K562 (cell line): ENCODE data around the gene PRSS56. TPM values are rescaled to one million over a fixed set of nuclear protein-coding genes. Genes with fewer than 3 reads are reported as not detected.

ENCODE experiments used
- ATAC-seq: fragments of 200-7000 bp; cut with Tn5 transposase; 3 replicates; pipeline ENCODE4 v1.9.1; 2020; ENCODE audit warnings: moderate library complexity
- Bru-seq: library from RNA; stranded (reverse); fragments of 400-500 nt; gene quantifications from one replicate; lab custom pipeline; 2021; lab: Mats Ljungman, UMichigan
- BruChase-seq, 2 experiments: library from RNA; stranded (reverse); fragments of 400-500 nt; gene quantifications; one replicate each; lab custom pipeline; 2021; lab: Mats Ljungman, UMichigan
- BruUV-seq: library from RNA; stranded (reverse); fragments of 400-500 nt; replicated peaks from 2 replicates; lab custom pipeline; 2021; lab: Mats Ljungman, UMichigan
- CTCF ChIA-PET: fragments of 300-600 bp; formaldehyde crosslinking; extraction: SDS; loops from one replicate; lab custom pipeline; 2021; ENCODE audit warnings: low intra/inter-chr PET ratio; lab: Yijun Ruan, JAX
- POLR2A ChIA-PET: fragments of 300-600, 350-650 bp; sonication (Branson Sonifier 250); formaldehyde crosslinking; extraction: SDS; loops from one replicate; lab custom pipeline; 2021; ENCODE audit warnings: antibody characterized with exemption, inconsistent platforms; lab: Yijun Ruan, JAX
- DNase-seq, 4 experiments: peaks; one replicate each; pipeline versions ENCODE4 v3.0.0 to v3.0.0-alpha.2; 2011 to 2018; ENCODE audit warnings: low spot score in 3 of 4, mixed read lengths in 3 of 4; ENCODE audit errors: extremely low read depth in 1 of 4
- FAIRE-seq: peaks from 2 replicates; lab custom pipeline; 2011; peaks lifted over from hg19 to GRCh38; lab: Jason Lieb, UNC
- H2AFZ ChIP-seq: 2 replicates; pipeline ENCODE4 v1.6.0; 2011; ENCODE audit warnings: low read depth, low read length, control low read depth, inconsistent platforms
- H3K27ac ChIP-seq: fragments of 200-600 bp; 3 replicates; pipeline ENCODE4 v1.8.0; 2011; ENCODE audit warnings: low read depth, mild to moderate bottlenecking, control low read depth, inconsistent platforms, low read length, moderate library complexity, mixed read lengths; ENCODE audit errors: extremely low read depth
- H3K27me3 ChIP-seq, 2 experiments: fragments of 300-600 bp in 1 of 2; 2 replicates in 1 of 2; 3 replicates in 1 of 2; pipeline versions ENCODE4 v1.6.0 to v1.8.0; 2011; ENCODE audit warnings: inconsistent platforms in 2 of 2, low read length in 2 of 2, mild to moderate bottlenecking in 1 of 2, mixed read lengths in 1 of 2, moderate library complexity in 1 of 2; ENCODE audit not compliant: control insufficient read depth in 2 of 2, insufficient read depth in 2 of 2
- H3K36me3 ChIP-seq: fragments of 300-600 bp; 3 replicates; pipeline ENCODE4 v1.8.0; 2011; ENCODE audit warnings: mild to moderate bottlenecking, low read length, inconsistent platforms; ENCODE audit not compliant: control insufficient read depth, insufficient read depth
- H3K4me1 ChIP-seq, 2 experiments: fragments of 200-600 bp in 1 of 2; replicated peaks in 1 of 2; 2 replicates in 1 of 2; 3 replicates in 1 of 2; pipeline versions ENCODE4 v1.5.1 to v1.8.0; 2011; ENCODE audit warnings: inconsistent platforms in 2 of 2, low read length in 2 of 2, mild to moderate bottlenecking in 1 of 2, mixed read lengths in 1 of 2, moderate library complexity in 1 of 2; ENCODE audit not compliant: control insufficient read depth in 2 of 2, insufficient read depth in 2 of 2
- H3K4me2 ChIP-seq: 2 replicates; pipeline ENCODE4 v1.6.1; 2011; ENCODE audit warnings: low read length, control low read depth, inconsistent platforms, mixed read lengths; ENCODE audit not compliant: insufficient read depth
- H3K4me3 ChIP-seq: fragments of 200-600 bp; sonication (generic), shearing (Covaris generic); 2 replicates; pipeline ENCODE4 v1.5.1; 2016; ENCODE audit warnings: control low read depth, inconsistent platforms
- H3K79me2 ChIP-seq: fragments of 200-600 bp; 3 replicates; pipeline ENCODE4 v1.8.0; 2011; ENCODE audit warnings: low read length, inconsistent platforms; ENCODE audit not compliant: control insufficient read depth, insufficient read depth
- H3K9ac ChIP-seq, 2 experiments: 2 replicates each; pipeline versions ENCODE4 v1.6.0 to v1.6.1; 2011; ENCODE audit warnings: low read depth in 2 of 2, low read length in 2 of 2, control low read depth in 1 of 2, inconsistent platforms in 1 of 2, mild to moderate bottlenecking in 1 of 2, mixed read lengths in 1 of 2; ENCODE audit not compliant: insufficient read depth in 1 of 2
- H3K9me1 ChIP-seq: one replicate; pipeline ENCODE4 v1.6.0; 2011; ENCODE audit warnings: inconsistent platforms, mild to moderate bottlenecking, low read length, moderate library complexity; ENCODE audit not compliant: control insufficient read depth, insufficient read depth
- H3K9me3 ChIP-seq: replicated peaks from 2 replicates; pipeline ENCODE4 v1.5.1; 2011; ENCODE audit warnings: low read depth, low read length, inconsistent platforms; ENCODE audit not compliant: control insufficient read depth, insufficient read depth
- H4K20me1 ChIP-seq: replicated peaks from 2 replicates; pipeline ENCODE4 v1.6.1; 2011; ENCODE audit warnings: low read length, inconsistent platforms, mixed read lengths; ENCODE audit not compliant: control insufficient read depth, insufficient read depth
- CBX5 ChIP-seq: IDR thresholded peaks from 2 replicates; pipeline ENCODE4 v1.6.1; 2014; ENCODE audit warnings: low read depth, borderline replicate concordance
- CC2D1A ChIP-seq: fragments of 450-650 bp; IDR thresholded peaks from 2 replicates; pipeline ENCODE4 v1.6.1; 2017; ENCODE audit warnings: mild to moderate bottlenecking
- DMBX1 ChIP-seq: fragments of 250-450 bp; sonication (Bioruptor Pico); IDR thresholded peaks from 2 replicates; pipeline ENCODE4 v1.8.0; 2022; ENCODE audit warnings: inconsistent platforms, mild to moderate bottlenecking, moderate library complexity, borderline replicate concordance
- ILK ChIP-seq: fragments of 450-650 bp; IDR thresholded peaks from 2 replicates; pipeline ENCODE4 v1.6.1; 2016; ENCODE audit warnings: missing genetic modification characterization, low read depth, mild to moderate bottlenecking, missing compliant biosample characterization, moderate library complexity, borderline replicate concordance
- MBD2 ChIP-seq: sonication (generic); IDR thresholded peaks from 2 replicates; pipeline ENCODE4 v1.6.1; 2016; ENCODE audit warnings: low read depth, borderline replicate concordance
- NELFE ChIP-seq: IDR thresholded peaks from 2 replicates; pipeline ENCODE4 v1.6.1; 2011; ENCODE audit warnings: mild to moderate bottlenecking; ENCODE audit not compliant: insufficient read depth, insufficient read length
- NFYB ChIP-seq: IDR thresholded peaks from 2 replicates; pipeline ENCODE4 v1.6.1; 2011; ENCODE audit warnings: mild to moderate bottlenecking, moderate library complexity; ENCODE audit not compliant: insufficient read length; ENCODE audit errors: extremely low read depth
- PREB ChIP-seq: sonication (generic); formaldehyde crosslinking; IDR thresholded peaks from 2 replicates; pipeline ENCODE4 v1.8.1; 2023; ENCODE audit warnings: mild to moderate bottlenecking, missing genetic modification reagents
- RBM17 ChIP-seq: fragments of 200-400 bp; formaldehyde crosslinking; IDR thresholded peaks from 2 replicates; pipeline ENCODE4 v1.6.1; 2017; ENCODE audit warnings: low read depth, mild to moderate bottlenecking, low read length, borderline replicate concordance
- SRSF1 ChIP-seq: fragments of 200-400 bp; formaldehyde crosslinking; IDR thresholded peaks from 2 replicates; pipeline ENCODE4 v1.6.1; 2017; ENCODE audit warnings: mild to moderate bottlenecking, low read depth, low read length, moderate library complexity
- SRSF9 ChIP-seq: fragments of 200-400 bp; formaldehyde crosslinking; IDR thresholded peaks from 2 replicates; pipeline ENCODE4 v1.6.1; 2017; ENCODE audit warnings: low read depth, low read length, borderline replicate concordance
- USF1 ChIP-seq: sonication (generic); formaldehyde crosslinking; IDR thresholded peaks from 2 replicates; pipeline ENCODE4 v1.9.0; 2022; ENCODE audit warnings: mild to moderate bottlenecking, missing genetic modification reagents
- VEZF1 ChIP-seq: fragments of 200-800 bp; sonication (Bioruptor generic); IDR thresholded peaks from 2 replicates; pipeline ENCODE4 v1.6.1; 2017; ENCODE audit warnings: missing genetic modification characterization, missing compliant biosample characterization
- ZNF133 ChIP-seq: fragments of 250-450 bp; sonication (Bioruptor Pico); IDR thresholded peaks from 2 replicates; pipeline ENCODE4 v1.4.0; 2020; ENCODE audit warnings: mild to moderate bottlenecking
- ZNF668 ChIP-seq: fragments of 250-450 bp; sonication (Bioruptor Pico); IDR thresholded peaks from 2 replicates; pipeline ENCODE4 v1.8.0; 2022; ENCODE audit warnings: mild to moderate bottlenecking, inconsistent platforms
- WGBS: fragments of 100-300 bp; shearing (Covaris generic); methylation state at CpG from one replicate; pipeline ENCODE4 v1.1.6; 2016; ENCODE audit warnings: low coverage, mixed read lengths; ENCODE audit not compliant: insufficient coverage; ENCODE audit errors: missing lambda C conversion rate; 5-methylcytosine and 5-hydroxymethylcytosine counted together
- in situ Hi-C: fragments of 300-500 bp; cut with MboI; formaldehyde crosslinking; loops from 4 replicates; pipeline ENCODE4 v1.15.0; 2018; ENCODE audit warnings: inconsistent platforms, mixed read lengths
- intact Hi-C: fragments of 100-400 bp; cut with micrococcal nuclease; formaldehyde crosslinking; loops from 2 replicates; pipeline ENCODE4 v1.14.2; 2022
- long read RNA-seq, 3 experiments: library from polyadenylated mRNA in 2 of 3; library from RNA in 1 of 3; unstranded in 2 of 3; stranded (forward) in 1 of 3; transcript quantifications; one replicate each; pipeline ENCODE4 v2.0.0, GENCODE V29; 2019 to 2022
- polyA minus RNA-seq, 3 experiments: library from RNA; depleted of rRNA, polyadenylated mRNA; stranded (reverse); fragments of >200 nt; gene quantifications; 2 replicates each; pipeline ENCODE4 v1.2.3, GENCODE V29; 2011
- polyA plus RNA-seq, 8 experiments: library from polyadenylated mRNA; depleted of rRNA in 4 of 8; stranded (reverse) in 5 of 8; unstranded in 3 of 8; fragments of >200 nt; fragmentation: Nextera tagmentation in 2 of 8; fragmentation: Illumina TruSeq in 1 of 8; extraction: Ambion mirVana in 2 of 8; extraction: Trizol in 1 of 8; gene quantifications; 2 replicates each; pipeline versions ENCODE4 v1.2.1 to v1.2.3, GENCODE V29; 2011 to 2014; ENCODE audit warnings: inconsistent platforms in 1 of 8, missing spikeins in 1 of 8
- total RNA-seq, 7 experiments: library from RNA; depleted of rRNA in 6 of 7; stranded (reverse); fragments of >200 nt in 6 of 7; fragmentation: Illumina TruSeq in 2 of 7; extraction: Trizol in 2 of 7; gene quantifications; 2 replicates each; pipeline versions ENCODE4 v1.2.1 to v1.2.3, GENCODE V29; 2011 to 2021; ENCODE audit warnings: low replicate concordance in 1 of 7

Gene PRSS56
- not detected in 2 replicates for total RNA-seq (2011; cell fraction: chromatin; rRNA removed; ENCODE audit: low replicate concordance)
- not detected in 2 replicates for total RNA-seq (2011; cell fraction: nucleolus; rRNA removed)
- total RNA-seq (2011; cell fraction: nucleoplasm; rRNA removed), result not detected in 2 replicates
- total RNA-seq (2014; rRNA removed) (not detected in 2 replicates), total RNA-seq (2014; rRNA removed; fragmentation: Illumina TruSeq; extraction: Trizol) (not detected in 2 replicates), total RNA-seq (2015; rRNA removed; fragmentation: Illumina TruSeq; extraction: Trizol) (not detected in 2 replicates), total RNA-seq (2021) (not detected in 2 replicates), polyA plus RNA-seq (2011; rRNA removed) (not detected in 2 replicates), polyA plus RNA-seq (2014; fragmentation: Illumina TruSeq; extraction: Trizol) (not detected in 2 replicates), polyA plus RNA-seq (2014; fragmentation: Nextera tagmentation; extraction: Ambion mirVana) (not detected), polyA plus RNA-seq (2014; rRNA removed) (not detected in 2 replicates), polyA minus RNA-seq (2011; rRNA and poly(A)+ RNA removed) (not detected in 2 replicates), Bru-seq, nascent RNA (not detected), BruChase-seq, experiment 1, labeled RNA remaining after a 2-hour chase (not detected), BruChase-seq, experiment 2, labeled RNA remaining after a 6-hour chase (not detected)
- not detected in 2 replicates for polyA plus RNA-seq (2011; cell fraction: cytosol; rRNA removed)
- polyA plus RNA-seq (2011; cell fraction: nucleus; rRNA removed), result not detected in 2 replicates
- polyA plus RNA-seq (2012), result not detected in 2 replicates
- not detected in 2 replicates for polyA minus RNA-seq (2011; cell fraction: cytosol; rRNA and poly(A)+ RNA removed)
- not detected in 2 replicates for polyA minus RNA-seq (2011; cell fraction: nucleus; rRNA and poly(A)+ RNA removed)
- long read RNA-seq, experiment 1, result 0 reads
- long read RNA-seq, experiment 2, result 0 reads
- long read RNA-seq, experiment 3, result 0 reads

GRCh38 chr2:232519581-232520438 is at the start of gene PRSS56:
Gene PRSS56 (plus strand): TSS chr2:232520388. CDS start chr2:232520599, 211 bp downstream.
- no peak for DNase-seq
- Histone ChIP-seq H3K9me3 (no peaks in the 10 kb centered on the region), H3K36me3 (no peaks in the 10 kb centered on the region), H3K9ac (no peak within 1 kb of the TSS), H3K27me3 (peaks cover 0 to 53% of the 10 kb centered on the region in 2 experiments; a peak in 3 of 5 replicates), H3K4me3 (no peak within 1 kb of the TSS), H3K9me1 (no peaks in the 10 kb centered on the region), H3K27ac (no peak within 1 kb of the TSS), H3K4me2 (no peak within 1 kb of the TSS), H3K79me2 (no peaks in the 10 kb centered on the region), H3K4me1 (peaks cover 0 to 27% of the 10 kb centered on the region in 2 experiments; a peak in 2 of 5 replicates), H4K20me1 (no peaks in the 10 kb centered on the region), H2AFZ (no peak within 1 kb of the TSS)
- no peak for FAIRE-seq
- ChIA-PET CTCF (no interaction called here), POLR2A (no interaction called here)
- 0% methylated on average over 7 of the region's 19 CpGs for WGBS
- ATAC-seq, result no peak
- intact Hi-C loops (loop anchor here (5.0 kb wide), 3 partner anchors 73 to 283 kb away; no protein-coding TSS in a partner anchor), in situ Hi-C loops (loop anchor here (10.0 kb wide), 1 partner anchor 615 kb away; no protein-coding TSS in a partner anchor)
- no TSS peak for BruUV-seq
- no peak for TF ChIP-seq CBX5
- TF ChIP-seq VEZF1 (CRISPR knock-in tag), result no peak
- no peak for TF ChIP-seq NFYB
- no peak for TF ChIP-seq CC2D1A
- no peak for TF ChIP-seq DMBX1 (CRISPR knock-in tag)
- no peak for TF ChIP-seq ILK
- no peak for TF ChIP-seq PREB
- TF ChIP-seq SRSF1, result no peak
- TF ChIP-seq USF1 (CRISPR knock-in tag), result no peak
- no peak for TF ChIP-seq RBM17
- TF ChIP-seq SRSF9, result no peak
- no peak for TF ChIP-seq ZNF668
- TF ChIP-seq MBD2, result no peak
- no peak for TF ChIP-seq ZNF133 (CRISPR knock-in tag)
- no peak for TF ChIP-seq NELFE
